GM21619 (cell line): ENCODE data around the gene TSC22D2.

ENCODE experiments used
- ATAC-seq: cut with Tn5 transposase; IDR thresholded peaks from one replicate; pipeline ENCODE4 v1.9.1; 2021; ENCODE audit not compliant: unreplicated experiment

The TSC22D2 gene

DNA sequence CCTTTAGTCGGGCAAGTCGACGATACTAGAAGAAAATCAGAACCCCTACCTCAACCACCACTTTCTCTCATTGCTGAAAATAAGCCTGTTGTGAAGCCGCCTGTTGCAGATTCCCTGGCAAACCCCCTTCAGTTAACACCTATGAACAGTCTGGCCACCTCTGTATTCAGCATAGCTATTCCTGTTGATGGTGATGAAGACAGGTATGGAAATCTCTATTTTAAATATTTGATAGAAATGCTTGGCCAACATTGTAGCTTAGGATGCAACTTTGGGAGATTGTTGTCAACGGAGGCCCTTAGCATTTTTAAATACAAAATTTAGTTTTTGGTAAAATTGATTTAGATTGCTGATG, 3.0 kb downstream of the TSC22D2 start:
- no peak for ATAC-seq

DNA sequence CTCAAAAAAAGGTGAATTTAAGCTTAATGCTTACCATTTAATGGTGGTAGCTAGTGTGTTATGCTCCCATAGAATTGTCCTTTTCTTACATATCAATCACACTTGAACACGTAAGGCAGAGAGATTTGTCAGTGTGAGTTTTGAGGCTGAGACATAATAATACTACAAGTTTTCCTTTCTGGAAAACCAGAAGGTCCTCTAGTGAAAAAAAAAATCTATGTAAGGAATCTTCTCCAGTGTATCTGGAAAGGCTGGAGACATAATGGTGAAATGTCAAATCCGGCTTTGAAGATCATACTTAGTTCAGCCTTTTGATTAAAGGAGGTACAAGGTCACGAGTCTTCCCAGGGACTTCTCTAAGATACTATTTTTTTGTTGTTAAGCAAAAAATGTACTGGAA, 3.4 kb downstream of the TSC22D2 start:
- no peak for ATAC-seq

- ATAC-seq = no peak
Observed at GRCh38 chr3:150411976-150412375, 3.9 kb downstream of the TSC22D2 start.

DNA sequence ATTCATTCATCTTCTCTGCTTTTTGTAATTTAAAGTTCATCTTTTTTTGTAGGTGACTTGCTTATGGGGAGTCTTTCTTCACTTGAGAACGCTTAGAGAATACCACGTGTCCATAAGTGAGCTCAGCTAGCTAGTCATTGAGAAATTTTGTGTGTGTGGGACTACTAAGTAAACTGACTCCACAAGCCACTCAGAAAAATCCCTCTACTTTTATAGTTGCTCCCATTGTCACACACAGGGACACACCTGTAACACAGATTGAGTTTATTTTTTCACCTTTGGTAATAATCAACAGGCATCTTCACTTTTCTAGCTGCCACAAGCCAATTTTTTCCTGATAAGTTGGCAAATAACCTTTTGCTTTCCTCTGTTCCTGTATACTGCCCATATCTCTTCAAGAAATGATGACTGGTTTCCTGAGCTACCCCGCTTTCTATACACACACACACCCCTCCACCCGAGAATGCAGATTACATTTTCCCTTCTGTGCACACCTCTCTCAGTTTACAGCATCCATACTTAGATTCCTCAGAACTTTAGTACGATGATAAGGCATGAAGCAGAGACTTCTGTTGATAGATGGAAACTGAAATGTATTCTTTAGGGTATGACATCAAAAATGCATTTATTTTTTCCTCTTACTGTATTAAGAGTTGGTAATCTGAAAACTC, 4.6 kb downstream of the TSC22D2 start:
- ATAC-seq = no peak

DNA sequence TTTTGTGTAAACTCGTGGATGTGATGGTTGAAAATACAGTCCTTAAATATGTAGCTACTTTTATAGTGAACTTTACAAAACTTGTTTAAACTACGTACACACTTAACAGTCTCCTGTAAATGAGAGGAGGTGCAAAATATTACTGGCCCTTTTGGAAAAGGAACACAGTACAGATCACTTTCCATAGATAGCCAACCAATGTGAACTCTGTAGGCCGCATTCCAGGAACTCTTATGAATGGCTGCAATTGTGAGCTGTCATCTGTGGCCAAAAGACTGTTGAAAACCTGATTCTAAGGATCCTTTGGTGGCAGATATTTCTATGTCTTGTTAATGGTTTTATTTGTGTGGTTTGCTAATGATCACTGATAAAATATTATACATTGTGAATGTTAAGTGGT, 6.2 kb downstream of the TSC22D2 start:
- ATAC-seq = no peak

GRCh38 chr3:150414959-150415358, 6.9 kb downstream of the TSC22D2 start:
- no peak for ATAC-seq

DNA sequence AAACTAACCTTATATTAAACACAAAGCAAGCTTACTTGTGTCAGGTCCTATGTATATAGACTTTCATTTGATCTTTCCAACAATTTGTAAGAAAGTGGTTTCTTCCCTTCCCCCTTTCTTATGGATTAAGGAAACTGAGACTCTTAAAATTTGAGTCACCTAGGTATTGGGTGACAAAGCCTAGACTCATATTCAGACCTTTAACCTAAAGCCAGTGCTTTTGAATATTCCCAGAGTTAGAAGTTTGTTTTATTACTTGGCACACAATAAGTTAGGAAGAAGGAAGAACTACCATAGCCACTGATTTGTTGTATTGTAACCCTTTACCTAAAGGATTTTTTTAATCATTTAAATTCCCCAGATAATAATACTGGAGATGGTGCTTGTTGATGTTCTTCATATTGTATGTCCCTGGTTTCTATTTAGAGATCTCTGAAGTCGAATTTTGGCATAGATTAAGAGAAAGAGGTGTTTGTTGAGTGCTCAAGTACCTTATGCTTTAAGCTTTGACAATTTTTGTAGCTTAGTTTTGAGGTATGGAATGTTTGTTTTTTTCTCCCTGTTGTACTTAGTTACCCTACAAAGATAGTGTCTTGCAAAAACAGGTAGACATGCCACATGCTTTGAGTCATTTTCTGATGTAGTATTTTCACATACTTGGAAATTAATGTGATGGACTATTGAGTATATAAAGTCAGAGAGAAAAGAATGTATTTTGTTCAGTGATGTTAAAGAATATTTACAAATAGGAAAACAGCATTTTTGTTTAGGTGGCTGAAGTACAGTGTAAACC, 11.2 kb downstream of the TSC22D2 start:
- ATAC-seq = no peak

DNA sequence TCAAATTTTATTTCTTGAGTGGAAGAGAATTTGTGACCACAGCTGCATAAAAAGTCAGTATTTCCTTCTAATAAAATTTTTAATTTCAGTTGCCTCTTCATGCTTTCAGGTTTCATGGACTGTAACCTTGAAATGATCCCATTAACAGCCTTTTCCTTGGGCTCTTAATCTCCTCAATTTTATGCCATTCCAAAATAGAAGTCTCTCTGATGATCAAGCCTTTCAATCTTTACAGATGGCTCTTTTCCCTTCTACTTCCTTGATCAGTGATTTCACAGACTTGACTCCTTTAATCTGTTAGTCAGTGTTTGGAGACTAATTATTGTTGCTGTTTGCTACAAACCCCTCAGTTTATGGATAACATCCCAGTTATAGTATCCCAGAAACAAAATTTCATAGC, 11.9 kb downstream of the TSC22D2 start:
- ATAC-seq = no peak

GRCh38 chr3:150421256-150421655, 13.2 kb downstream of the TSC22D2 start:
- no peak for ATAC-seq

DNA sequence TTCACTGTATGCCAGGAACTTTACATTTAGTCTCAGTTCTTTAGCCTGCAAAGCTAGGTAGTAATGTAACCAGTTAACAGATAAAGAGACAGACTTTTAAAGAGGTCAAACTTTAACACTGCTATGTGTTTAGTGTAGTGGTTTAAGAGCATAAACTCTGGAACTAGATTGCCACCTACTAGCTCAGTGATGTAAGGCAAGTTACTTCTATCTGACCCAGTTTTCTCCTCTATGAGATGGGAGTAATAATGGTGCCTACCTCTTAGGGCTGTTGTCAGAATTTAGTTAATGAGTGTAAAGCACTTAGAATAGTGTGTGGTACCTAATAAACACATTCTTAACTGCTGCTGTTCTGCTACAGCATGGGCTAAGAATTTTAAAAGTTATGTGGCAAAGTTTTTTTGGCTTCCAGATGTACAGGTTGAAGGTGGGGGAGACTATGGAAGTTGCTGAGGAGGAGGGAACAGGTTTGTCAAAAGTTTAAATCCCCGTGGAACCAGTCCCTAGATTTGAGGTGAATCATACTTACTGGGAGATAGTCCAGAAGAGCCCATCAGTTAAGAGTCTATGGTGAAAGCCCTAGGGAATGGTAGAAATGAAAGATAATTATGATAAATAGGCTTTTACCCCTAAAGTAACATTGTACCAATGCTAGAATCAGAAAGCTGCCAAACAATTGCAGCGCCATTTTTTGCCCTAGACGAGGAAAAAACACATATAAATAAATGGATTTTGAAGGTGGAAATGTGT, 13.9 kb downstream of the TSC22D2 start:
- no peak for ATAC-seq

GRCh38 chr3:150422907-150423306, 14.8 kb downstream of the TSC22D2 start:
- no peak for ATAC-seq

DNA sequence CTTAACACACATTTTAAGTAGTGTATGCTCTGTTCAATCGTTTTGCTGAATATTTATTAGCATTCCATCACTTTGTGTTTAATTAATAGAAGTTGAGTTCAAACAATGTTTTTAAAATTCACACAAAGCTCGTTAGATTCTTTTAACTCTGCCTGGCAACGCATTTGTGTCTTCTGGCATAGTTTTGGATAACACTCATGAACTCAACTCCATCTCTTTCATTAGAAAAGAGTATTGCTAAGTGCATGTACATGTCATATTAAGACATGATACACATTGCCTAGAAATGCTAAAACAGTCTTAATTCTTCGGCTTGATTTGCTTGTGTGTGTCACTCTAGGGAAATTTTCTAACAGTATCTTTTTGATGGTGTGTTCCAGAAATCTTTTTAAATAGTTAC, 15.7 kb downstream of the TSC22D2 start:
- no peak for ATAC-seq

- no peak for ATAC-seq
Observed at GRCh38 chr3:150426292-150426691, 18.2 kb downstream of the TSC22D2 start.

DNA sequence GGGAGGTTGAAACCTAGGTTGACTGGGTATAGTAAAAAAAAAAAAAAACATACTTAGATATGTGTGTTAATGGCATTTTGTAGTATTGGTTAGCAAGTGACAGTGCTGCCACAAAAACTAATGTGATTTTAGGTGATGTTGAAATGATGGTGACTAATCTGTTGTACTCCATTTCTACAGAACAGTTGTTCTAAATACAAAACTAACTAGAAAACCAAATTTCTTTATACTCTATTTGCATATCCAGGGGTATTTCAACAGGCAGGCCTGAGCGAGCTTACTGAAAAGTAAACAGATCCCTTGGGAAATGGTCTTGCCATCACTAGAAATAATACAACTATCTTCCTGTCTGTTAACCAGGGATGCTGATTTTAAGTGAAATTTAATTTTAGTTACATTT, 20.5 kb downstream of the TSC22D2 start:
- no peak for ATAC-seq

DNA sequence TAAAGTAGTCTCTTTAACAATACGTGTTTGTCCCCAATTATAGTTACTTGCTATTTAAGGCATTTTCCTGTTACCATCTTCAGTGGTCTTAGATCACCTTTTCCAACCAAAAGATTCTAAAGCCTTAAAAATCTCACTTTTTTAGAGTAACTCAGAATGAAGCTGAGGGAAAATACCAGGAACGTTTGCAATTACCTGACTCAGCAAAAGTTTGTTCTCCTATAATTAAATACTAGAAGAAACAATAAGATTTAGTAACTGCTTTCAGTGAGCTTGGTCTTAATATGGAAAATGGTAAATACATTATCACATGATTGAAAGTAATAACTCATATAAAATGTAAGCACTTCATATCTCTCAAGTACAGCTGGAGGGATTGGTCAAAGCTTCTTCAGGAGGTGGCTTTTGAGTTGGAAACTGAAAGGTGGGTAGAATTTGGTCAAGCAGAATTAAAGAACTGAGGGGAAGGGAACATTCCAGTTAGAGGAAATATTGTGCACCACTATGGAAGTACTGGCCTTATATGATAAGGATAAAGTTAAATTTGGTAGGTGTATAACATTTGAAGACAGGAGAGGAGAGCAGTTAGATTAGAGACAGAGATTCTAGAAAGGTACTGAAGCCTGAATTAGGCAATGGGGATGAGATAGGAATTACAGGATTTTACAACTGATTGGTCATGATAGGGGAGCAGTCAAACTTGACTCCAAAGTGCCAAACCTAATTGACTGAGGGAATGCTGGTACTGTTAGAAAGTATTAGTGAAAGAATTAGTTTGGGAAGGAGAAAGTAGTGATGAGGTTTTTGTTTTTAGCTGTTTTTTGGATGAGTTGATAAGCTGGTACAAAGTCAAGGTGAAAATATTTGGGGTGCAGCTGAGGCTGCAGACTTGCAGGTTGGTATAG, 21.9 kb downstream of the TSC22D2 start:
- ATAC-seq = no peak

- no peak for ATAC-seq
Observed at GRCh38 chr3:150433347-150433746, 25.2 kb downstream of the TSC22D2 start.

GRCh38 chr3:150434234-150434633, 26.1 kb downstream of the TSC22D2 start:
- no peak for ATAC-seq

DNA sequence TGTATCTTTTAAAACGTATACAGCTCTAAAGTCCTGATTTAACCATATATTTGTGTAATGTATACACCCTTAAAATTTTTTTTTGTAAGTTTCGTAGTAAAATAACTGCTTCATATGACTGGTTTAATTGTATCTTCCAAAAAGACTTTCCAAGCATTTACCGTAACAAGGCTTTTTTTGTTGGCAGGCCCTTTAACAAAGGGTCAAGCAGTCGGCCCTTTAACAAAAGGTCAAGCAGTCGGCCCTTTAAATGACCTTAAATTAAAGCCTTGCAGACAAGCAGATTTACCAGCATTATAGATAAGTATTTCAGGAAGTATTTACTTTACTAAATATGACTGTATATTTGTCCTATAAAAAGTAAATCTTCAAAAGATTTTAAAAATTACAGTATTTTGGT, 28.1 kb downstream of the TSC22D2 start:
- ATAC-seq = no peak

GRCh38 chr3:150439657-150440056, 31.6 kb downstream of the TSC22D2 start:
- no peak for ATAC-seq

DNA sequence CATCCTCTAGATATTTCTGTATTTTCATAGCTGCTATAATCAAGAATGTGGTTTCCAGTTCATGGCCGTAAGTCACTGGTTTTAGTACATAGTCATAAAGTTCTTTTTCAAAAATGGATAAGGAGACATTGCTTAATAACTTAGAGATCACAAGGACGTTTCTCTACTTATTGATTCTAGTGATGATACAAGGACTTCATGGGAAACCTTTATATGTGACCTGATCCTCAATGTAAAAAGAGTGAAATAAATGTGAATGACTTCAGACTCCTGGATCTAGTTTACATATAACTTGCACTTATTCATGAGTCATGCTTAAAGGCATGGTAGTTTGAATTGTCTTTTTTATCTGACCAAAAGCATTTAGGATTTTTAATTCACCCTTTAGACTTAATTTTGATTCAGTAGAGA, 35.2 kb downstream of the TSC22D2 start:
- no peak for ATAC-seq

GRCh38 chr3:150444371-150444770, 36.3 kb downstream of the TSC22D2 start:
- ATAC-seq = no peak
